Lower lobe of right lung (tissue), 2 donors: ENCODE measurements around the gene CHEK2. TPM values are rescaled to one million over a fixed set of nuclear protein-coding genes. Genes with fewer than 3 reads are reported as not detected.
"Not testable (repeated sequence)": the region's sequence is repeated elsewhere in the genome, so short reads cannot be mapped to it uniquely, and the experiment has no call there.

ENCODE experiments used
- ATAC-seq, 2 donors: fragments of 200-7000 bp; cut with Tn5 transposase; one replicate each; pipeline ENCODE4 v1.9.1; 2020 to 2022; ENCODE audit warnings: mild to moderate bottlenecking in 2 of 2, moderate library complexity in 2 of 2
- DNase-seq: peaks from one replicate; pipeline ENCODE4 v3.0.0-alpha.2; 2020
- H3K27ac ChIP-seq: fragments of 200-600 bp; one replicate; pipeline ENCODE4 v1.8.0; 2022
- H3K27me3 ChIP-seq: fragments of 200-600 bp; one replicate; pipeline ENCODE4 v1.8.0; 2022; ENCODE audit warnings: low read depth
- H3K36me3 ChIP-seq: fragments of 200-600 bp; one replicate; pipeline ENCODE4 v1.8.0; 2022; ENCODE audit warnings: mild to moderate bottlenecking
- H3K4me1 ChIP-seq: fragments of 200-600 bp; one replicate; pipeline ENCODE4 v1.8.0; 2022
- H3K4me3 ChIP-seq: fragments of 200-600 bp; one replicate; pipeline ENCODE4 v1.8.0; 2022; ENCODE audit warnings: mild to moderate bottlenecking
- H3K9me3 ChIP-seq: fragments of 200-600 bp; one replicate; pipeline ENCODE4 v1.8.0; 2022
- CTCF ChIP-seq: fragments of 200-600 bp; IDR thresholded peaks from one replicate; pipeline ENCODE4 v1.8.0; 2022; ENCODE audit warnings: antibody characterized with exemption, mild to moderate bottlenecking
- intact Hi-C: fragments of 100-400 bp; cut with DNase I; formaldehyde crosslinking; loops from one replicate; pipeline ENCODE4 v1.11.0; 2022
- total RNA-seq: library from RNA; stranded (reverse); fragmentation: NEBNext Ultra II Directional; extraction: Animal tissue kit (Norgen Biotek cat#: 25700); gene quantifications from one replicate; pipeline ENCODE4 v1.2.1, GENCODE V29; 2021
- donor health status: DM: no; HTN: yes; CAD: no; lungs with severe emphysema.

Gene CHEK2
- total RNA-seq, 1 donor from 2014 or later: 10.0 TPM

GRCh38 chr22:28674121-28674563 lies 67.5 kb downstream of the CHEK2 start:
- no peaks in the 10 kb centered on the region for H3K9me3 ChIP-seq
- H3K36me3 ChIP-seq: no peaks in the 10 kb centered on the region
- peaks cover 16% of the 10 kb centered on the region for H3K4me1 ChIP-seq
- ATAC-seq: no peak
- no peak overlapping the region for H3K4me3 ChIP-seq
- no peak for TF ChIP-seq CTCF
- H3K27me3 ChIP-seq: no peaks in the 10 kb centered on the region
- intact Hi-C loops: no loop called here
- no peak overlapping the region for H3K27ac ChIP-seq
- DNase-seq: no peak

- Histone ChIP-seq H3K27me3 (no peaks in the 10 kb centered on the region), H3K4me1 (peaks cover 9% of the 10 kb centered on the region), H3K4me3 (no peak overlapping the region), H3K9me3 (no peaks in the 10 kb centered on the region), H3K27ac (no peak overlapping the region), H3K36me3 (no peaks in the 10 kb centered on the region)
- TF ChIP-seq CTCF: no peak
- ATAC-seq: no peak
- DNase-seq: no peak
- intact Hi-C loops: no loop called here
These were observed 70.9 kb downstream of the CHEK2 start for GRCh38 chr22:28670756-28671155.

GRCh38 chr22:28670161-28670560 lies 71.5 kb downstream of the CHEK2 start:
- intact Hi-C loops: no loop called here
- no peak for DNase-seq
- TF ChIP-seq CTCF: no peak

GRCh38 chr22:28669387-28669786 lies 72.2 kb downstream of the CHEK2 start:
- peaks cover 8% of the 10 kb centered on the region for H3K4me1 ChIP-seq
- H3K27ac ChIP-seq: no peak overlapping the region
- H3K9me3 ChIP-seq: no peaks in the 10 kb centered on the region
- H3K27me3 ChIP-seq: no peaks in the 10 kb centered on the region
- H3K4me3 ChIP-seq: no peak overlapping the region
- no peaks in the 10 kb centered on the region for H3K36me3 ChIP-seq
- ATAC-seq: no peak
- TF ChIP-seq CTCF: no peak
- no peak for DNase-seq
- intact Hi-C loops: no loop called here

More at GRCh38 chr22:28670161-28670560, 71.5 kb downstream of the CHEK2 start:
- Histone ChIP-seq H3K27me3 (no peaks in the 10 kb centered on the region), H3K27ac (no peak overlapping the region), H3K4me1 (peaks cover 9% of the 10 kb centered on the region), H3K9me3 (no peaks in the 10 kb centered on the region), H3K4me3 (no peak overlapping the region), H3K36me3 (no peaks in the 10 kb centered on the region)
- no peak for ATAC-seq

GRCh38 chr22:28663569-28663942 lies 78.1 kb downstream of the CHEK2 start:
- H3K27me3 ChIP-seq, DNase-seq, H3K9me3 ChIP-seq, H3K27ac ChIP-seq, ATAC-seq, H3K36me3 ChIP-seq, H3K4me3 ChIP-seq, H3K4me1 ChIP-seq, intact Hi-C loops: not testable (repeated sequence)

- Histone ChIP-seq H3K36me3 (no peaks in the 10 kb centered on the region), H3K9me3 (no peaks in the 10 kb centered on the region), H3K27ac (no peak overlapping the region), H3K4me3 (no peak overlapping the region), H3K4me1 (no peaks in the 10 kb centered on the region), H3K27me3 (no peaks in the 10 kb centered on the region)
- ATAC-seq (no peak), DNase-seq (no peak)
- TF ChIP-seq CTCF: no peak
- intact Hi-C loops: no loop called here
These were observed 83.2 kb downstream of the CHEK2 start for GRCh38 chr22:28658448-28658847.
